ENCODE data around the gene TMIGD2.
"Not testable (repeated sequence)": the region's sequence is repeated elsewhere in the genome, so short reads cannot be mapped to it uniquely, and the experiment has no call there.

TMIGD2 gene

GRCh38 chr19:4302243-4302640 is at the start of gene TMIGD2:
TMIGD2 (minus strand) TSS chr19:4302389; CDS start chr19:4302385, 4 bp downstream.
- peak within 1 kb of the TSS; percentile 42 for H3K4me3 Mint-ChIP-seq

GRCh38 chr19:4350726-4351125 is 48.5 kb upstream of the TMIGD2 start:
- peaks cover 10% of the 10 kb centered on the region for H3K4me1 Mint-ChIP-seq
- no peaks in the 10 kb centered on the region for H3K27me3 Mint-ChIP-seq
- peaks cover 16% of the 10 kb centered on the region for H3K36me3 Mint-ChIP-seq (ENCODE audit: insufficient read depth)
- ATAC-seq (replicated peaks; ENCODE audit: extremely low read depth, poor library complexity, severe bottlenecking), result no peak
- H3K9me3 Mint-ChIP-seq, result no peaks in the 10 kb centered on the region
- DNase-seq (ENCODE audit: low spot score in 2 of 2), result no peak
- H3K27ac Mint-ChIP-seq (ENCODE audit: low read depth), result no peak overlapping the region
- no peak overlapping the region for H3K4me3 Mint-ChIP-seq

More at GRCh38 chr19:4302243-4302640, at the start of gene TMIGD2:
- Mint-ChIP-seq H3K9me3 (no peaks in the 10 kb centered on the region), H3K27me3 (peaks cover 45% of the 10 kb centered on the region), H3K27ac (ENCODE audit: low read depth) (no peak within 1 kb of the TSS), H3K36me3 (ENCODE audit: insufficient read depth) (peaks cover 6% of the 10 kb centered on the region), H3K4me1 (peaks cover 12% of the 10 kb centered on the region)
- DNase-seq (ENCODE audit: low spot score in 2 of 2), result no peak
- ATAC-seq (replicated peaks; ENCODE audit: extremely low read depth, poor library complexity, severe bottlenecking), result no peak

DNA sequence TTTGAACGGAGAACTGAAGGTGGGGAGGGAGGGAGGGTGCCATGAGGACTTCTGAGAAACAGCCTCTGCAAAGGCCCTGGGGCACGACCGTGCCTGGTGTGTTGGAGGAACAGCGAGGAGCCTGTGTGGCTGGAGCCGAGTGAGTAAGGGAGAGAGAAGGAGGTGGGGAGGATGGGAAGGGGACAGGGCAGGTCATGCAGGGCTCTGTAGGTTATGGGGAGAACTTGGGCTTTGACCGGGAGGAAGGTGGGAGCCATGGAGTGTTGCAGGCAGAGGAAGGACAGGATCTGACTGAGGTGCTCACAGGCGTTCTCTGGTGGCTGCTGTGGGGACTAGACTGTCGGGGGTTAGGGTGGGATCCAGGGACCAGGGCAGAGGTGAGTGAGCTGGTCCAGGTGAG is 47.9 kb upstream of the TMIGD2 start:
- Mint-ChIP-seq H3K4me3 (no peak overlapping the region), H3K4me1 (peaks cover 15% of the 10 kb centered on the region), H3K27me3 (no peaks in the 10 kb centered on the region), H3K9me3 (no peaks in the 10 kb centered on the region), H3K27ac (ENCODE audit: low read depth) (no peak overlapping the region), H3K36me3 (ENCODE audit: insufficient read depth) (peaks cover 17% of the 10 kb centered on the region)
- no peak for DNase-seq (ENCODE audit: low spot score in 2 of 2)
- ATAC-seq (replicated peaks; ENCODE audit: extremely low read depth, poor library complexity, severe bottlenecking), result no peak

DNA sequence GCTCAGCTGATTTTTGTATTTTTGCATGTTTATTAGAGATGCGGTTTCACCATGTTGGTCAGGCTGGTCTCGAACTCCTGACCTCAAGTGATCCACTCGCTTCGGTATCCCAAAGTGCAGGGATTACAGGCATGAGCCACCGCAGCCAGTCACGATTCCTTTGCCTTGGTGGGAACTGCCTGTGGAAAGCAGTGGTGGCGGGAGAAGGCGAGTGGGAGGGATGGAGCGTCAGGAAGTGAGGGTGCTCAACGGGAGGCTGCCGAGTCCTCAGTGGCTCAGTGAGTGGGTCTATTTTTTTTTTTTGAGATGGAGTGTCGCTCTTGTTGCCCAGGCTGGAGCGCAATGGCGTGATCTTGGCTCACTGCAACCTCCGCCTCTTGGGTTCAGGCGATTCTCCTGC is 47.0 kb upstream of the TMIGD2 start:
- ATAC-seq (replicated peaks; ENCODE audit: extremely low read depth, poor library complexity, severe bottlenecking); H3K9me3 Mint-ChIP-seq; H3K27ac Mint-ChIP-seq (ENCODE audit: low read depth); H3K27me3 Mint-ChIP-seq; H3K4me3 Mint-ChIP-seq; DNase-seq (ENCODE audit: low spot score in 2 of 2): not testable (repeated sequence)
- peaks cover 15% of the 10 kb centered on the region for H3K4me1 Mint-ChIP-seq
- peaks cover 17% of the 10 kb centered on the region for H3K36me3 Mint-ChIP-seq (ENCODE audit: insufficient read depth)

- H3K4me3 Mint-ChIP-seq, result no peak overlapping the region
- H3K27ac Mint-ChIP-seq (ENCODE audit: low read depth), result no peak overlapping the region
Measured at GRCh38 chr19:4347521-4347920, 45.3 kb upstream of the TMIGD2 start.

GRCh38 chr19:4346020-4346383 is 43.8 kb upstream of the TMIGD2 start:
- H3K27ac Mint-ChIP-seq (ENCODE audit: low read depth), result peak overlapping the region; percentile 20
- peaks cover 25% of the 10 kb centered on the region for H3K36me3 Mint-ChIP-seq (ENCODE audit: insufficient read depth)
- no peak overlapping the region for H3K4me3 Mint-ChIP-seq
- H3K27me3 Mint-ChIP-seq, result no peaks in the 10 kb centered on the region
- no peaks in the 10 kb centered on the region for H3K9me3 Mint-ChIP-seq
- peaks cover 31% of the 10 kb centered on the region for H3K4me1 Mint-ChIP-seq
- no peak for DNase-seq (ENCODE audit: low spot score in 2 of 2)
- ATAC-seq (replicated peaks; ENCODE audit: extremely low read depth, poor library complexity, severe bottlenecking), result no peak

More at GRCh38 chr19:4347521-4347920, 45.3 kb upstream of the TMIGD2 start:
- DNase-seq (ENCODE audit: low spot score in 2 of 2) (no peak), ATAC-seq (replicated peaks; ENCODE audit: extremely low read depth, poor library complexity, severe bottlenecking) (no peak)
- no peaks in the 10 kb centered on the region for H3K27me3 Mint-ChIP-seq
- no peaks in the 10 kb centered on the region for H3K9me3 Mint-ChIP-seq
- H3K36me3 Mint-ChIP-seq (ENCODE audit: insufficient read depth), result peaks cover 24% of the 10 kb centered on the region
- H3K4me1 Mint-ChIP-seq, result peaks cover 25% of the 10 kb centered on the region

DNA sequence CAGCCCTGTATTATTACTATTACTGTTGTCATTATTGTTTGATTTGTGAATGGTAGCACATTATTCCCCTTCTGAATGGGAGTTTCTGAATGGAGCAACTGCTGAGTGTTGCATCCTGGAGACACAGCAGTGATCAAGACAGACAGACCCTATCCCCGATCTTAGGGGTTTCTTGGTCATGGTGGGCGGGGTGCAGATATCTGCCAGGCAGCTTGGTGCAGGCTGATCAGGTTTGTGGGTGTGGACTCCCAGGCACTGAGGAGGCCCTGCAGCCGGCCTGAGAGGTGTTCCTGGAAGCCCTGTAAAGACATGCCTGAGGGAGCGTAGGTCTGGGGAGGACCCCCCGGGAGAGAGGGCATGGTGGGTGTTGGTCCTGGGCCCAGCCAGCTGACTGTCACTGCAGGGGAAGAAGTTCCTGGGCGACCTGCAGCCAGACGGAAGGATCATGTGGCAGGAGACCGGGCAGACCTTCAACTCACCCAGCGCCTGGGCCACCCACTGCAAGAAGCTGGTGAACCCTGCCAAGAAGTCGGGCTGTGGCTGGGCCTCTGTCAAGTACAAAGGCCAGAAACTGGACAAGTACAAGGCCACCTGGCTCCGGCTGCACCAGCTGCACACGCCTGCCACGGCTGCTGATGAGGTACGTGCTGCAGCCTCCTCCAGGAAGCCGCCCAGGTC is 43.3 kb upstream of the TMIGD2 start:
- peaks cover 25% of the 10 kb centered on the region for H3K36me3 Mint-ChIP-seq (ENCODE audit: insufficient read depth)
- peak overlapping the region; percentile 87 for H3K4me3 Mint-ChIP-seq
- ATAC-seq (replicated peaks; ENCODE audit: extremely low read depth, poor library complexity, severe bottlenecking) (no peak), DNase-seq (ENCODE audit: low spot score in 2 of 2) (no peak)
- H3K27me3 Mint-ChIP-seq, result no peaks in the 10 kb centered on the region
- peak overlapping the region; percentile 20 for H3K27ac Mint-ChIP-seq (ENCODE audit: low read depth)
- no peaks in the 10 kb centered on the region for H3K9me3 Mint-ChIP-seq
- H3K4me1 Mint-ChIP-seq, result peaks cover 31% of the 10 kb centered on the region

GRCh38 chr19:4343370-4344307 is 41.5 kb upstream of the TMIGD2 start, which contains the start of gene MPND:
MPND (plus strand) TSS chr19:4343562; CDS start chr19:4343594, 32 bp downstream.
- Mint-ChIP-seq H3K27me3 (no peaks in the 10 kb centered on the region), H3K9me3 (no peaks in the 10 kb centered on the region), H3K36me3 (ENCODE audit: insufficient read depth) (peaks cover 20% of the 10 kb centered on the region), H3K27ac (ENCODE audit: low read depth) (peak within 1 kb of the TSS; percentile 82), H3K4me3 (peak within 1 kb of the TSS; percentile 87), H3K4me1 (peaks cover 31% of the 10 kb centered on the region)
- DNase-seq (ENCODE audit: low spot score in 2 of 2), result peak; percentile 82
- peak; percentile 77 for ATAC-seq (replicated peaks; ENCODE audit: extremely low read depth, poor library complexity, severe bottlenecking)

DNA sequence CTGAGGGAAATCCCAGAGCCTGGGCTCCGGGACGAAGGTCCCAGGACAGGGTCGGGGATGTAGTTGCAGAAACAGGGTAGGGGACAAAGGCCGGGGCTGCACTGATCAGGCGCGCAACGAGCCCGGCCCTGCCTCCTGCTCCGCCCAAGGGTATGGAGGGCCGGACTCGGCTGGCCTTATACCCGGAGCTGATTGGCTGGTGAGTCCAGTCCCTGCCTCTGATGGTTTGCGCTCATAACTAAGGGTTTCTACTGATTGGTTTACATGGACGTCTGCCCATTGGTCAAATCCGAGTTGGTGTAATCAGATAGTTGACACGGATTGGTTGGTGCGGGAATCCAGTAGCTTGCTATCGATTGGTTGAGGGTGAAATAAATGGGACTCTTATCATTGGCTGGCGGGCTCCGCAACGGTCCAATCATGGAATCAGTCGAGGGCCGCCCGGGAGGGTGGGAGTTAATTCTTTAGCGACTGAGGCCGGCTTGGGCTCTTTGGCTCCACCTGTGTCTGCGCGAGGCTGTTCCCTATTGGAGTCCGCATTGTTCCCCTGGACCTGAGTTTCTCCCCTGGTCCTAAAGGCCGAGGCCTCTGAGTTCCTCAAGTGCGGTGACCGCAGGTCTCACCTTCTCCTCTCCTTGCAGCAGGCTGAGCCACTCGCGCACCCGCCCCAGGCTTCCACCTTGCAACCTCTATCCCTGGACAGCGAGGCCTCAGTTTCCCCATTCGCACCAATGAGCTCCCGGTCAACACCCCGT is 40.6 kb upstream of the TMIGD2 start:
- Mint-ChIP-seq H3K9me3 (no peaks in the 10 kb centered on the region), H3K27ac (ENCODE audit: low read depth) (peak overlapping the region; percentile 82), H3K27me3 (no peaks in the 10 kb centered on the region), H3K4me1 (peaks cover 38% of the 10 kb centered on the region), H3K4me3 (peak overlapping the region; percentile 87), H3K36me3 (ENCODE audit: insufficient read depth) (peaks cover 14% of the 10 kb centered on the region)
- DNase-seq (ENCODE audit: low spot score in 2 of 2), result peak; percentile 75 to 91
- peak; percentile 85 for ATAC-seq (replicated peaks; ENCODE audit: extremely low read depth, poor library complexity, severe bottlenecking)

- H3K27me3 Mint-ChIP-seq, result no peaks in the 10 kb centered on the region
- H3K27ac Mint-ChIP-seq (ENCODE audit: low read depth), result peak overlapping the region; percentile 82
- H3K36me3 Mint-ChIP-seq (ENCODE audit: insufficient read depth), result peaks cover 13% of the 10 kb centered on the region
- peaks cover 38% of the 10 kb centered on the region for H3K4me1 Mint-ChIP-seq
- peak overlapping the region; percentile 87 for H3K4me3 Mint-ChIP-seq
- no peak for DNase-seq (ENCODE audit: low spot score in 2 of 2)
- ATAC-seq (replicated peaks; ENCODE audit: extremely low read depth, poor library complexity, severe bottlenecking), result no peak
- no peaks in the 10 kb centered on the region for H3K9me3 Mint-ChIP-seq
Measured at GRCh38 chr19:4342314-4342614, 40.1 kb upstream of the TMIGD2 start.

GRCh38 chr19:4338441-4339355 is 36.5 kb upstream of the TMIGD2 start, which contains the start of gene STAP2:
STAP2 (minus strand) TSS chr19:4338827; CDS start chr19:4338753, 74 bp downstream.
- H3K9me3 Mint-ChIP-seq, result no peaks in the 10 kb centered on the region
- DNase-seq (ENCODE audit: low spot score in 2 of 2) (no peak), ATAC-seq (replicated peaks; ENCODE audit: extremely low read depth, poor library complexity, severe bottlenecking) (no peak)
- peaks cover 24% of the 10 kb centered on the region for H3K4me1 Mint-ChIP-seq
- H3K27ac Mint-ChIP-seq (ENCODE audit: low read depth), result peak within 1 kb of the TSS; percentile 36
- H3K36me3 Mint-ChIP-seq (ENCODE audit: insufficient read depth), result peaks cover 10% of the 10 kb centered on the region
- H3K27me3 Mint-ChIP-seq, result no peaks in the 10 kb centered on the region
- H3K4me3 Mint-ChIP-seq, result peak within 1 kb of the TSS; percentile 51

Measured in central memory CD8-positive, alpha-beta T cell (primary cell).